B cell (primary cell): ENCODE data around the gene PHC2.

Source experiments
- CTCF ChIP-seq: fragments of 200-600 bp; IDR thresholded peaks from one replicate; pipeline ENCODE4 v1.8.0; 2022; ENCODE audit warnings: antibody characterized with exemption, mild to moderate bottlenecking
- EZH2 ChIP-seq: IDR thresholded peaks from 2 replicates; pipeline ENCODE4 v1.6.1; 2012; ENCODE audit warnings: borderline replicate concordance, low read depth, mild to moderate bottlenecking, moderate library complexity, low read length; ENCODE audit not compliant: insufficient read depth, poor library complexity, severe bottlenecking

- TF ChIP-seq CTCF (no peak), EZH2 (no peak)
Measured at GRCh38 chr1:33344896-33345560, 85.9 kb downstream of the PHC2 start.
